ENCODE measurements around the gene SLC17A9. TPM values are rescaled to one million over a fixed set of nuclear protein-coding genes. Genes with fewer than 3 reads are reported as not detected.

The SLC17A9 gene
- total RNA-seq, 1 donor: 2.0 TPM

DNA sequence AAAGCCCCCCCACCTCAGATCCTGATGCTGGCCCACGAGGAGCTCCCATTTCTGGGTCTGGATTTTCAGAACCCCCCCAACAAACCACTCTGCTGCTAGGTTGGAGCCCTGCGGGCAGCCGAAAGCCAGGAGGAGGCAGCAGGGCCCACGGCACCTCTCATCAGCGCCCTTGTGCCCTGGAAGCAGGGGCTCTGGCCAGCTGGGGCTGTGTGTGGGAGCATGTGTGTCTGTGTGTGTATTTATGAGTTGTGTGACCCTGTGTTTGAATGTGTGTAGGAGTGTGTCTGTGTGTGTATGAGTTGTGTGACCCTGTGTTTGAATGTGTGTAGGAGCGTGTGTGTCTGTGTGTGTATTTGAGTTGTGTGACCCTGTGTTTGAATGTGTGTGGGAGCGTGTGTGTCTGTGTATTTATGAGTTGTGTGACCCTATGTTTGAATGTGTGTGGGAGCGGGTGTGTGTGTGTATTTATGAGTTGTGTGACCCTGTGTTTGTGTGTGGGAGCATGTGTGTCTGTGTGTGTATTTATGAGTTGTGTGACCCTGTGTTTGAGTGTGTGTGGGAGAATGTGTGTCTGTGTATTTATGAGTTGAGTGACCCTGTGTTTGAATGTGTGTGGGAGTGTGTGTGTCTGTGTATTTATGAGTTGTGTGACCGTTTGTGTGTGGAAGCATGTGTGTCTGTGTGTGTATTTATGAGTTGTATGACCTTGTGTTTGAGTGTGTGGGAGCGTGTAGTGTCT is 18.9 kb downstream of the SLC17A9 start:
- no peak overlapping the region for H3K4me3 ChIP-seq (ENCODE audit: low read depth, low read length)
- no peak for DNase-seq (ENCODE audit: low read depth)
- TF ChIP-seq, protein P1, sequence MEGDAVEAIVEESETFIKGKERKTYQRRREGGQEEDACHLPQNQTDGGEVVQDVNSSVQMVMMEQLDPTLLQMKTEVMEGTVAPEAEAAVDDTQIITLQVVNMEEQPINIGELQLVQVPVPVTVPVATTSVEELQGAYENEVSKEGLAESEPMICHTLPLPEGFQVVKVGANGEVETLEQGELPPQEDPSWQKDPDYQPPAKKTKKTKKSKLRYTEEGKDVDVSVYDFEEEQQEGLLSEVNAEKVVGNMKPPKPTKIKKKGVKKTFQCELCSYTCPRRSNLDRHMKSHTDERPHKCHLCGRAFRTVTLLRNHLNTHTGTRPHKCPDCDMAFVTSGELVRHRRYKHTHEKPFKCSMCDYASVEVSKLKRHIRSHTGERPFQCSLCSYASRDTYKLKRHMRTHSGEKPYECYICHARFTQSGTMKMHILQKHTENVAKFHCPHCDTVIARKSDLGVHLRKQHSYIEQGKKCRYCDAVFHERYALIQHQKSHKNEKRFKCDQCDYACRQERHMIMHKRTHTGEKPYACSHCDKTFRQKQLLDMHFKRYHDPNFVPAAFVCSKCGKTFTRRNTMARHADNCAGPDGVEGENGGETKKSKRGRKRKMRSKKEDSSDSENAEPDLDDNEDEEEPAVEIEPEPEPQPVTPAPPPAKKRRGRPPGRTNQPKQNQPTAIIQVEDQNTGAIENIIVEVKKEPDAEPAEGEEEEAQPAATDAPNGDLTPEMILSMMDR (IDR thresholded peaks at IDR 0.05; ENCODE audit: insufficient read depth, low read length): no peak

DNA sequence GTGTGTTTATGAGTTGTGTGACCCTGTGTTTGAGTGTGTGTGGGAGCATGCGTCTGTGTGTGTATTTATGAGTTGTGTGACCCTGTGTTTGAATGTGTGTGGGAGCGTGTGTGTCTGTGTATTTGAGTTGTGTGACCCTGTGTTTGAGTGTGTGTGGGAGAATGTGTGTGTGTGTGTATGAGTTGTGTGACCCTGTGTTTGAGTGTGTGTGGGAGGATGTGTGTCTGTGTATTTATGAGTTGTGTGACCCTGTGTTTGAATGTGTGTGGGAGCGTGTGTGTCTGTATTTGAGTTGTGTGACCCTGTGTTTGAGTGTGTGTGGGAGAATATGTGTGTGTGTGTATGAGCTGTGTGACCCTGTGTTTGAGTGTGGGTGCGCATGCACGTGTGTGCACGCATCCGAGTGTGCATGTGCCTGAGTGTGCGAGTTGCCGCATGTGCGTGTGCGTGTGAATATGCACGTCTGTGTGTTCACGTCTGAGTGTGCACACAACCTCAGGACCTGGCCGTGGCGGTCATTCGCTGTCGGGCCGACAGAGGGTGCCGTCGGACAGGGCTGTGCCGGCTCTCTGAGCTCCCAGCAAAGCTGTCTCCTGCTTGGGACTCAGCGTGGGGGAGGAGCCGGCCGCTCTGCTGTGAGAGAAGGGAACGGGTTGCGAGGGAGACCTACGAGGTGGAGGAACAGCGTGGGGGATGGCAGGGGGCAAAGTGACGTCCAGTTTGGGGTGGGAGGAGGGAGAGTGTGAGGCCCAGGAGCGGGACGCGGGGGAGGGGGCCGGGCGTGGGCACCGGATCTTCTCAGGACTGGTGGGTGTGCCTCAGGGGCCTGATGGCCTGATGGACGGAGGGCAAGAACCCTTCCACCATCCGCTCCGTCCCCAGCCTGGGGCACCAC is 19.7 kb downstream of the SLC17A9 start:
- peak overlapping the region; percentile 35 for H3K4me3 ChIP-seq (ENCODE audit: low read depth, low read length)
- DNase-seq (ENCODE audit: low read depth): peak; percentile 73
- TF ChIP-seq, protein P1 (IDR thresholded peaks at IDR 0.05; ENCODE audit: insufficient read depth, low read length): peak; percentile 98

DNA sequence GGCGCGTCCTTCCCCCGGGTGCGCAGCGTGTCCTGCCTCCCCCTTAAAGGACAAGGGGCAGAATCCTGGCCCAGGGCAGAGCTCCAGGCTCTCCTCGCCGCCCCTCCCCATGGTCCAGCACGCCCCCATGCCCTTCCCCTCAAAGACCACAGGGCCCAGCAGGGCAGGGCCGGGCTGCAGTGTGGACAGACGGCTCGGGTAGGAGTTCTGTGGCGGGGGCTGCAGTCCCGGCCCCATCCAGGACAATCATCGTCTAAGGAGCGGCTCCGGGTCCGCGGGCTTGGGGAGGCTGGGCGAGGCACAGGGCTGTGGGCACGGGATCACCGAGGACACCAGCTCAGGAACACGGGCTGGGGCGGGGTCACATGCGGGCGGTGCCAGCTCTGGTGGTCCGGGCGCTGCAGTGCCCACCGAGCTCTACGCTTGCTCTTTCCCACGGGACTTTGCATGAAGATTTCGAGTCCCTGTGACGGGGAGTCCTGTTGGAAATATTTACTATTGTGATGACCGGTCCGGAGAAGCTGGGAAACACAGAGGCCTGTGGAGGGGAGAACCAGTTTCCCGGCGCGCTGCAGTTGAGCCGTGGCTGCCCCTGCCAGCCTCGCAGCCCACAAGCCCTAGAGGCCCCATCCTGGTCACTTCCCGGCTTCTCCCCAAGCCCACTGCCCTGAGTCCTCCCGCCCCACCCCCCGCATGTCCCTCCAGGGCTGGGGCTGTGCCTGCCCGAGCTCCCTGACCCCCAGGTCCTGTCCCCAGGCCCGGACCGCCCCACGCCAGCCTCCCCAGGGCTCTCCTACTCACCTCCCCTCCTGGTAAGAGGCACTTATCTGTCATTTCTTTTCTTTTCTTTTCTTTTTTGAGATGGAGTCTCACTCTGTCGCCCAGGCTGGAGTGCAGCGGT is 20.6 kb downstream of the SLC17A9 start:
- peak overlapping the region; percentile 35 for H3K4me3 ChIP-seq (ENCODE audit: low read depth, low read length)
- TF ChIP-seq, protein P1 (IDR thresholded peaks at IDR 0.05; ENCODE audit: insufficient read depth, low read length): no peak
- no peak for DNase-seq (ENCODE audit: low read depth)

DNA sequence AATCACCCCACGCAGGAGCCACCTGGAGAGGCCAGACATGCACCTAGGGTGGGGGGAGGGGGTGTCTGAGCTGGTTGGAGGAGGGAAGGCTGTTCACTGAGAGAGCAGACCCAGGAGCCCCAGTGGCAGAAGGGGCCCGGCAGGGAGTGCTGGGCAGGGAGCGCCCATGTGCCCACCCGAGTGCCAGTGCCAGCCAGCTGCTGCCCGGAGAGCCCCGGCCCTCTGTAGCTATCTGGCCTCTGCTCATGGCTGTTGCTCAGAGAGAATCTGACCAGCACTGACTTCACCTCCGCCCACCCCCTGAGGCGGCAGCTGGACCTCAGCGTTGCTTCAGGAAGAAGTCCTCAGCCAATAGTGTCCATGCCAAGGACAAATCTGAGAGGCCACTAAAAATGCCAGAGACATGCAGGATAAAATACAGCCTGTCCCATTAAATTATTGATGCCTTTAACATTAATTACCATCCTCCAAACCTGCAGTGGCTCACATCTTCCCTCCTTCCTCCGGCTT is 22.8 kb downstream of the SLC17A9 start:
- TF ChIP-seq, protein P1 (IDR thresholded peaks at IDR 0.05; ENCODE audit: insufficient read depth, low read length): no peak
- DNase-seq (ENCODE audit: low read depth): no peak
- H3K4me3 ChIP-seq (ENCODE audit: low read depth, low read length): no peak overlapping the region

DNA sequence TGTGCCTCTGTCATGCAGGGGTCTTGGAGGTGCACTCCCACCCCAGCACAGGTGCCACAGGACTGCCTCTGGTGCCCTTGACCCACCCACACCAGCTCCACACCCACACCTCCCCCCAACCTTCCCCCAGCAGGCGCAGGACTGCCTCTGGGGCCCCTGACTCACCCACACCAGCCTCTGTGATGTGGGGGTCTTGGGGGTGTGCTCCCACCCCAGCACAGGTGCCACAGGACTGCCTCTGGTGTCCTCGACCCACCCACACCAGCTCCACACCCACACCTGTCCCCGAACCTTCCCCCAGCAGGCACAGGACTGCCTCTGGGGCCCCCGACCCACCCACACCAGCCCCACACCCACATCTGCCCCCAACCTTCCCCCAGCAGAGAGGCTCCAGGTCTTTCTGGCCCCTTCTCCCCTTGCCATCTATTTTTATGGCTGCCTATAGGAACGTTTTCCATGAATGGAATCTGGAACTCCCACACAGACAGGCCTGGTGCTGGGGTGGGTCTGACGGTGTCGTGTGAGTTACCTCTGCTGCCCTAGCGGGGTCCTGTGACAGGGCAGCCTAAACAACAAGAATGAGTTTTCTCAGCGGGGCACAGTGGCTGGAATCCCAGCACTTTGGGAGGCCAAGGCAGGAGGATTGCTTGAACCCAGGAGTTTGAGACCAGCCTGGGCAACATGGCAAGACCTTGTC is 23.5 kb downstream of the SLC17A9 start:
- TF ChIP-seq, protein P1 (IDR thresholded peaks at IDR 0.05; ENCODE audit: insufficient read depth, low read length): no peak
- H3K4me3 ChIP-seq (ENCODE audit: low read depth, low read length): no peak overlapping the region
- no peak for DNase-seq (ENCODE audit: low read depth)

All from fibroblast of the aortic adventitia (primary cell).